Sigmoid colon (tissue), 4 donors: ENCODE data around the gene NEBL.

Source experiments
- POLR2A ChIP-seq, 2 donors: fragments of 450-650 bp; IDR thresholded peaks; one replicate each; pipeline ENCODE4 v1.6.1; 2016; ENCODE audit warnings: antibody characterized with exemption in 2 of 2, mild to moderate bottlenecking in 2 of 2, moderate library complexity in 2 of 2
- POLR2AphosphoS5 ChIP-seq, 4 donors: sonication (generic); formaldehyde crosslinking; IDR thresholded peaks; one replicate each; pipeline ENCODE4 v1.6.1; 2017; ENCODE audit warnings: antibody characterized with exemption in 4 of 4
- TF ChIP-seq, protein P1 (sequence below), 4 experiments: fragments of 450-650 bp in 3 of 4; fragments of 200-600 bp in 1 of 4; IDR thresholded peaks; one replicate each; pipeline ENCODE4 v1.5.1; 2016 to 2019; ENCODE audit warnings: antibody characterized with exemption in 4 of 4, mild to moderate bottlenecking in 3 of 4, moderate library complexity in 2 of 4

DNA sequence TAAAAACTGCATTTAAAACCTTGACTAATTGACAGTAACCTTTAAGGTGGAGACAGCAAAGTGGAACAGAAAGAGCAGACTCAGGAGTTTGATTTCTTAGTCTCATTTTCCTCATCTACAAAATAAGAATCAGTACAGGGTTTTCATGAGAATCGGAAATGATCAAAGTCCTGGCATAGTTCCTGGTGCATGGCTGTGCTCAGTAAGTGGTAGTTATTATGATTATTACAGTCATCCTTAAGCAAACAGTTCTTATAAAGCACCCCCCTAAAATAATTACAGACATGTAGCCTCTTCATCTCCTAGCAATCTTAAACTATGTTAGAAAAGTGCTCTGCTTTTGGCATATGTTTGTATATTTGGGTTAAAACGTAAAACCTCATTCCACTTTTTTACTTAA, 18.0 kb downstream of the NEBL start:
- TF ChIP-seq, protein P1, sequence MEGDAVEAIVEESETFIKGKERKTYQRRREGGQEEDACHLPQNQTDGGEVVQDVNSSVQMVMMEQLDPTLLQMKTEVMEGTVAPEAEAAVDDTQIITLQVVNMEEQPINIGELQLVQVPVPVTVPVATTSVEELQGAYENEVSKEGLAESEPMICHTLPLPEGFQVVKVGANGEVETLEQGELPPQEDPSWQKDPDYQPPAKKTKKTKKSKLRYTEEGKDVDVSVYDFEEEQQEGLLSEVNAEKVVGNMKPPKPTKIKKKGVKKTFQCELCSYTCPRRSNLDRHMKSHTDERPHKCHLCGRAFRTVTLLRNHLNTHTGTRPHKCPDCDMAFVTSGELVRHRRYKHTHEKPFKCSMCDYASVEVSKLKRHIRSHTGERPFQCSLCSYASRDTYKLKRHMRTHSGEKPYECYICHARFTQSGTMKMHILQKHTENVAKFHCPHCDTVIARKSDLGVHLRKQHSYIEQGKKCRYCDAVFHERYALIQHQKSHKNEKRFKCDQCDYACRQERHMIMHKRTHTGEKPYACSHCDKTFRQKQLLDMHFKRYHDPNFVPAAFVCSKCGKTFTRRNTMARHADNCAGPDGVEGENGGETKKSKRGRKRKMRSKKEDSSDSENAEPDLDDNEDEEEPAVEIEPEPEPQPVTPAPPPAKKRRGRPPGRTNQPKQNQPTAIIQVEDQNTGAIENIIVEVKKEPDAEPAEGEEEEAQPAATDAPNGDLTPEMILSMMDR (IDR thresholded peaks at IDR 0.05): no peak
- no peak for TF ChIP-seq POLR2A (IDR thresholded peaks at IDR 0.05)
- no peak for TF ChIP-seq POLR2AphosphoS5 (IDR thresholded peaks at IDR 0.05)
